DMS153 (cell line): ENCODE measurements around the gene CCDC110.
"Not testable (repeated sequence)": the region's sequence is repeated elsewhere in the genome, so short reads cannot be mapped to it uniquely, and the experiment has no call there.

Experiments
- DNase-seq: peaks from one replicate; lab custom pipeline; 2025; lab: John Stamatoyannopoulos, UW

CCDC110 gene

DNA sequence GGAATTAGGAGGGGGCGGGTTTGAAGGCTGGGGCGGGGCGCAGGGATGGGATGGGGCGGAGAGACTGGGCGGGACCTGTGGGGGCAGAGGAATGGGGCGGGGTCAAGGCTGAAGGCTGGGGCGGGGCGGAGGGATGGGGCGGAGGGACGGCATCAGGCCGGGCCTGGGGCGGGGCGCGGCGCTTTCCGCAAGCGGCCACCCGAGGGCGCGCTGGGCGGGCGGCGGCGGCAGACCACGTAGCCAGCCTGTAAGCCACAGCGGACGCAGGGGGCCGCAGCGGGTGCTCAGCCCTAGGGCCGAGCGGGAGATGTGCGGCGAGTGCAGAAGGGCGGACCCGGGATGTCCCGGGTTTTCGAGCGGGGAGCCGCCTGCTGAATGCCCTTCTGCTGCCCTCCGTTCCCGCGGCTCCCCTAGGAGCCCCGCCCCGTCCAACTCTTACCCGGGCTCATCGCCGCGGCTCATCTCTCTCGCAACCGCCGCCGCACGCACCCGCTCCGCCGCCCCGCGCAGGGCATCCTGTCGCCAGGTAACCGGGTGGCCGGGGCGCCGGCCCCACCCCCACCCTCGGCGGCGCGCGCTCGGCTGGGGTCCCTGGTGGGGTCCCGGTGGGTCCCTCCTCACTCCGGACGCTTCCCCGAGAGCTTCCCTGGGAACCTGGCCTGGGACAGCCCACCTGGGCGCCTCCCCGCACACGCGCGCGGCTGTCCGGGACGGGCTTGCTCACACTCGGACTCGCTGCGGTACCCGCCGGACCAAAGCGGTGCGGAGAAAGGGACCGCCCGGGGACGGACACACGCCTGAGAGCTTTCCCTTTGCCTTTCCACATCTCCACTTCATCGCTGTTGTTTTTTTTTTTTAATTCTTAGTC is at the start of gene CCDC110:
TSS of gene CCDC110 (minus strand) at position 499 of the 868 bp plus-strand sequence. CDS start at position 449, 50 bp downstream.
- DNase-seq, result peak; percentile 68

DNA sequence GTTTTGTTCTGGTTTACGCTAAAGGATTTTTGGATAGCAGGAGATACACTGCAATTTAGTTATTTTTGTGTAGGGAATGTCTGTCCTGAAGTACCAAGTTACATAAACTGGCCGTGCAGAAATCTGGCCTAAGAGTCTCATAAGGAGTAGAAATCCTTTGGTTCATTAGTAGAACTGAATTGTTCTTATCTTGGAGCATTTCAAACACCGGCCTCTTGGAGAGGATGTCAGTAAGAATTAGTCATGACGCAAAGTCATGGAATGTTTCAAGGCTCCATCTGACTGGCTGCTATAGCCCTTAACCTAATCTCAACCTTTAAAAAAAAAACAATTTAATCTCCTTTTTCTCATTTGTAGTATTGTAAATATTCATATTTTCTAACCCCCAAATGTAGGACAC is 48.6 kb upstream of the CCDC110 start:
- no peak for DNase-seq

DNA sequence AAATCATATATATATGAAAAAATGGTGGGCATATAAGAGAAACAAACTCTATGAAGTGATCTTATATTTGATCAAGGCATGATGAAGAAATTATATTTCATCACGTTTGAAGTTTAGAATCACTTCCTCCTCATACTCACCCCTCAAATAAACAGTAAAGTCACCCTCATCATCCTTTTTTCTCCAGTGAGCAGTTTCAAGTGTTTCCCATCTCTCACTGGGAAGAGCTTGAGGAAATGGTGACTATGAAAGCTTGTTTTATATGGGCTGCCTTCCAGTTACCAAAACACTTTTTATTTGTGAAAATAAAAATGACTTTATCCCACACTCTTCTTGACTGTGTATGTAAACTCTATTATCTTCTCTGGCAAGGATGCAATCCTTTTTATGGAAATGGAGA is 47.0 kb upstream of the CCDC110 start:
- DNase-seq, result no peak

DNA sequence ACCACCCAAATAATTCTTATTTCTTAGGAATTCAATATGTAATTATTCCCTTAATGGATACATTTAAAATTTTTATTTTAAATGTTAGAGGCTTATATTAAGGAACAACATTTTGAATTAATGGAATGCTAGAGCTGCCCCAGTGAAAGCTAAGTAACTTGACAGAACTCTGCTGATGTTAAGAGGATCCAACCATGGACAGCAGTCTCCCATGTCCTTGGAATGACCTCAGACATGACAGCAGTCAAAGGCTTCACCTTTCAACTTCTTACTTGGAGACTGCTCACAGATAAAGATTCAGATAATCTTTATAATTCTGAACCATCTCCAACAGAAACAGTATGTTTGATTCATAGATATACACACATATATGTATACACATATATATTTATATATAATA is 46.5 kb upstream of the CCDC110 start:
- no peak for DNase-seq

DNA sequence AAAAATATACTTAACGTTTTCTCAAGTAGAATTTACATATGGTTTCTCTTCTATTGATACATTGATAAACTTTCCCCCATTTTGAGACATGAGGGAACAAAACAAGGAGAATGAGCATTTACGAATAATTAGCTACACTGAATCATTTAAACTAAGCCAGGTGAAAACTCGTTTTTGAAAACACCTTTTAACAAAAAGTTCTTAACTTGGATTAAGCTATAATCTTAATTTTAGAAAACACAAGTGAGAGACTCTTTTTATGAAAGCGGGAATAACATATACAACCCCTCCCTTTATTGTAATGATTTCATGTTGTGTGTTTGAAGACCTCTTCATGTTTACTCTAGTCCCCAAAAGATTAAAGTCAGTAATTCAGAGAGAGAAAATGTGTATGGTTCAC is 43.7 kb upstream of the CCDC110 start:
- no peak for DNase-seq

DNA sequence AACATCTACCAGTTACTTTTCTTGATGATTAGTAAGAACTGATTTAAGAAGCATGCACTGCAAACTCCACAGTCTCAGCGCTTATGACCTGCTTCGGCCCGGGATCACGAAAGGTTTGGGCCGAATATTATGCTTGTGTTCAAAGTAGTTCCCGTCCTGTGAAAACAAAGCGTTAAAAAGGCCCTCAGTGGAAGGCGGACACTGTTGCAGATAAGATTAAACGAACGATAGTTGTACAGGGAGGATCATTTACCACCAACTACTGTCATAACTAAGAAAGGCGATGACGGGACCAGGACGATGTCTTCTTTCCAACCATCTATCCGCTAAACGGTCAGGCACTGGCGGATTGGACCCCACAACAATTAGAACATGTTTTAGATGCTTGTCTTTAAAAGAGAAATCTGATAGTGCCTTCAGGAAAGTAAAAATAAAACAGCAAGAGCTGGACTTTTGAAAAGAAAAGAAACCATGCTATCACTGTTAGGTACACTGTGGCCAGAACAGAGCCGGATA is 42.7 kb upstream of the CCDC110 start:
- DNase-seq, result no peak

DNA sequence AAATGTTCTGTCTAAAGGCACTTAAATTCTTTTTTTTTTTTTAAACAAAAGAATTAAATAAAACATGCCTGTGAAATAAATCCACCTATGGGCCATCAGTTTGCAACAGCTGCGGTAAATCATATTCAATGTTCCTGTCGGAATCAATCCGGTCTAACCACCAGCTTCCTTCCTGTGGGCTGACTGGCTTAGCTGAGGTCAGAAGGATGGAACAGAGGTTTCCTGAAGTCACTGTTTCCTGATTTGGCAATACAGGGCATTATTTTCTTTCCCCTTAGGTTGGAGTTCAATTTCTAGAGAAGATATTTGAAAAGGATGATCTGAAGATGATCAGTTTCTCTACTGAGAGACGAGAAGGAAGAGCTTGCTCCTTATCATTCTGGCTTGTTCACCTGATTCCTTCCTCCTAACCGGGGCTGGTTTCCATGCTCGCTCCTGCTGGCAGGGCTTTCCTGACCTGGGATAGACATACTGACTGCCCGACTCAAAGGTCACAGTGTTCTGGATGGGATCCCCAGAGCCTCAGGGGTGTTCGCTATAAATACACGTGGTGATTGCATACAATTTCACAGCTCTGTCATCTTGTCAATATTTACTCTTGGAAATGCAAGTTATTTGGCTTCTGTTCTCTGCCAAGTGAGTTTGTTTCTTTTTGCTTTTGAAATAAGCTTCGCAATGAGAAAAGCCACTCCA is 42.1 kb upstream of the CCDC110 start:
- no peak for DNase-seq

DNA sequence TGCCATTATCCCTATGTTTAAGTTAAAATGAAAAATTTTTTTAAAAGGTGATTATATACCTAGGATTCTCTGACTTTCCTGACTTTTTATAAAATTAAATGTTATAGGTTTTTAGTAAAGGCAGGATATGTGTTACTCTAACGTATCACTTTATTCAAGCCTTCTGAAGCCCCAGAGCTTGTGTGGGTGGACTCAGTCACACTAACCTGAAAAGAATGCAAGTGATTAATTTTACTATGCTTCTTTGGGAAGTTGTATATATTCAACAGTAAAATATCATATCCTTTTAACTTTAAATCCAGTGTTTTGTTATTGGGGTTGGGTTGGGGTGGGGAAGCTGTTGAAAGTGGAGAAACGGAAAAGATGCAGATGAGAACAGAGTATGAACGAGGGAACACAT is 41.0 kb upstream of the CCDC110 start:
- no peak for DNase-seq

DNA sequence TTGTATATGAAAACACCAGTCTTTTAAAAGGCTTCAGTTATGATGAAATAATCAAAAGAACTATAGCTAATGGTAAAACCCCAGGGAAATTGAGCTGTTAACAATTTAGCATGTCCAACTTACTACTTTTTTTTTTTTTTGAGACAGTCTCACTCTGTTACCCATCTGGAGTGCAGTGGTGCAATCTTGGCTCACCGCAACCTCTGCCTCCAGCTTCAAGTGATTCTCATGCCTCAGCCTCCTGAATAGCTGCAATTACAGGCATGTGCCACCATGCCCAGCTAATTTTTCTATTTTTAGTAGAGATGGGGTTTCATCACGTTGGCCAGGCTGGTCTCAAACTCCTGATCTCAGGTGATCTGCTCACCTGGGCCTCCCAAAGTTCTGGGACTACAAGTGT is 39.7 kb upstream of the CCDC110 start:
- DNase-seq, result not testable (repeated sequence)

DNA sequence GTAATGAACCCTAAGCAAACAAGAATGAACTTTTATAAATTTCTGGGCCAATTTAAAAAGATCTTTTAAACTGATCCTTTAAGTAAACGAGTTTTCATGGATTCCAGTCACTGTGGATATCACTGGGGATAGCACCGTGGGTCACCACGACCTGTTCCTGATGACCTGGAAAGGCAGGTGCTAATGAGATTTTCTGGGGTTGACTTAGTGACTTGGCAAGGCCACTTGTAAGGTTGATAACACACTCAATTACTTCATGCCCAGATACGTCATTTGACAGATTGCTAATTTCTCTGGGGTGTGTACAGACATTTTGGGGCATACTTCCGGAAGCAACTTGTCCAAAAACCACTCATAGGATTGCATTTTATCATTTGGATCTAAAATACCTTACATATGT is 39.3 kb upstream of the CCDC110 start:
- no peak for DNase-seq

DNA sequence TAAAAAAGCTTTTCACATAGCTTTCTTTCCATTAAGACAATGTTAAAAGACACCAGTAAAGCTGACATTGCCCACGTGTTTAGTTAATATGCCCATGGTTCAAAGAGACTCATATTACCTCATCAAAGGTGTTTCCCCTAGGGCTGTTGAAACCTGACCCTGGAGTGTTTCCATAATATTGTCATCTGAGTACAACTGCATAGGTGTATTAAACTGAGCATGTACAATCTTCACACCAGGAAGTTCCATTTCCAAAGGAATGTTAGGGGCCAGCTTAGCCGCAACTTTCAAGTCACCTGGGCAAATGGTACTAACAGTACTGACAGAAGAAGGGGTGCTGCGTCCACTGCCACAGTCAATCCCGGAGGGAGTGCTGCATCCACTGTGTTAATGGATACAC is 36.6 kb upstream of the CCDC110 start:
- DNase-seq, result peak; percentile 75

DNA sequence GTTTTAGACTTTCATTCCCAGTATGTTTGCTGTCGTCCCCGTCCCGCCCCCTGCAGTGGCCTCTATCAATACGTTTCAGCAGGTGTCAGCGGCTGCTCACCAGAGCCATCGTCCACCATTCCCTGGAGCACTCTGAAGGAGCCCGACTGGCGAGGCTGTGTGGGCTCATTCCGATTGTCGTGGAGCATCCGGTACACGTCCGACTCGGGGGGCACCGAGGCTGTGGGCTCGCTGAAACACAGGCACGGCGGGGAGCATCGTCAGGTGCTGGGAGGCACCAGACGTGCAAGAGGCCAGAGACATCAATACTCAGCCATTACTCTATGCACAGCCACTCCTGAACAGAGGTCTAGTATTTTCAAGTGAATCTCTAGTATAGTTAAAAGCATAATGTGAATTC is 34.9 kb upstream of the CCDC110 start:
- DNase-seq, result no peak

DNA sequence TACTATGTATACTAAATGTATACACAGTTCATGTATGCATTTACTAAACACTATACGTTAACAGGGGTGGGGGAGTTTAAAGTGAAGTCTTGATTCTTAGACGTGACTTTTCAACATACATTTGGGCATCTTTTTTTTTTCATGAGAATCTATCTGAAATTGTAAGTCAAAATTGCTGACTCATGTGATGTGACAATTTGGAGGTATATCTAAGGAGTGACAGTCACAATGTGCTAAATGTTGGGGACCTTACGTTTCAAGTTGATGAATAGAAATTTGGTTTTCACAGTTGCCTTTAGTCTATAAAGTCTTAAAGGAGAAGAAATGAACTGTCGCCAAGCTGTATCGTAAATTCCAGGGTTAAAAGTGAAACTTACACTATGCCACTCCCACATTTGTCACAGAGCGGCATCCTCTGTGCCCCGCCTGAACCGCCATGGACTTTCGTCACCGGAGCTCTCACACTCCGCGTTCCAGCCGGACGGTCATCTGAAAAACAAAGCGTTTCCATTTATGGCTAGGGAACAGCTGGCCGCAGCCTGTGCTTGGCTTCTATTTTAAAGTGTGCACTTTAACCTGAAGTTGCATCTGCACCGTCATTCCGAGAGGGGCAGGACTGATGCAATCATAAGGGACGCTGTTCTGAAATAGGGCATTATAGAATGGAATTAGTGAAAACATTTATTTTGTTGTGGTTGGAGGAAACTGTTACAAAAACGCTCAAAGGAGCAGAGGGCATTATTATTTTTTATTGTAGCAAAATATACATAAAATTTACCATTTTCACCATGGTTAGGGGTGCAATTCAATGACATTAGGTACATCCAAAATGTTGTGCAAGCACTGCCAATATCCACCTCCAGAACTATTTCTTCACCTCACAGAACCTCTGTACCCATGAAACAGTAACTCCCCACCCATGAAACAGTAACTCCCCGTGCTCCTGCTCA is 32.8 kb upstream of the CCDC110 start:
- no peak for DNase-seq

DNA sequence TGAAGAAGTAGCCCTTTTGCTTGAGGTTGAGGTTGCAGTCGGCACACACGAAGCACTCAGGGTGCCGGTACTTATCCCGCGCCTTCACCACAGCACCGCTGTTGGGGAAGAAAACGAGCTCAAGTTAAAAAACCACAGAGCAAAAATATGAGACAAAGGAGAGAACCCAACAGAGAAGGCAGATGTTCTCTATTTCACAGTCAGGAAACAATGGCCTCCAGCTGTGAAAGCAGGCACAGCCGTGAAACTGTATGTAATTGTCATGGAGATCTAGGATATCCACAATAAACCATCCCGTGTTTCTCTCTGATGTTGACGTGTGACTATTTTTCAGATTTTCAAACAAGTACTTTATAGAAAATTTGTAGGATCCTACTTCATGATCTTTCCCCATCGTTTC is 30.9 kb upstream of the CCDC110 start:
- DNase-seq, result no peak

DNA sequence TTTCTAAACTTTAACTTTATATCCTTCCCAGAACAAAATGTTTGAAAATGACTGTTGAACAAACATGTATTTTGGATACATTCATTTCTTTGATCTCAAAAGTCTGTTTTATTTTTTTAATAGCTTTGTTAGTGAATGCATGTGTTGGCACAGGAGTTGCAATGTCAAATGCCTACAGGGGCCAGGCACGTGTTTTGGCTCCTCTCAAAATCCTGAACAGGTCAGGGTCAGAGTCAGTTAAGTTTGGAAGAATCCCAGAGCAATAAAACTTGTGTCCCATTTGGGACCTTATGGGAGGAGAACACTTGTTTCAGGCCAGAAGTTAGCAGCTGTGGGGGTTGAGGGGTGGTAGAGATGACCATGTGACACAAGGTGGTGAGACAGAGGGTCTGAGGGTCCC is 29.0 kb upstream of the CCDC110 start:
- DNase-seq, result no peak

DNA sequence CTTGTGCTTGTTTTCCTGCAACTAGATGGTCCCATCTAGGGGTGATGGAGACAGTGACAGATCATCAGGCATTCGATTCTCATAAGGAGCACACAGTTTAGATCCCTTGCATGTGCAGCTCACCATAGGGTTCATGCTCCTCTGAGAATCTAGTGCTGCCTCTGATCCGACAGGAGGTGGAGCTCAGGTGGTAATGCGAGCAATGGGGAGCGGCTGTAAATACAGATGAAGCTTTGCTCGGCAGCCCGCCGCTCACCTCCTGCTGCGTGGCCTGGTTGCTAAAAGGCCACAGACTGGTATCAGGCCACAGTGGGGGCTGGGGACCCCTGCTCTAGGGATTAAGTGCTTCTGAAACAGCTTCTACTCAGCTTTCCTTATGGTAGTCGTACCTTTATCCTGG is 28.5 kb upstream of the CCDC110 start:
- DNase-seq, result no peak

DNA sequence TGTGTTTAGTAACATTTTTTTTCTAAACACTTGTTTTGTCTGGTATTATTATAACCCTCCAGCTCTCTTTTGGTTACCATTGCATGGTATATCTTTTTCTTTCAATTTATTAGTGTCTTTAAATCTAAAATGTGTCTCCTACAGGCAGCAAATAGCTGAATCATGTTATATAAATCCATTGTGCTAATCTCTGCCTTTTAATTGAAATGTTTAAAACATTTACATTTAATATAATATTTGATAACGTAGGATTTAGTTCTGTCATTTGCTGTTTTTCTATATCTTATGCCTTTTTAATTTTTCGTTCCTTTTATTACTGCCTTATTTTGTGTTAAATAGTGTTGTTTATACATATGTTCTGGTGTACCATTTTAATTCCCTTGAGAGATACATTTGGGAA is 17.1 kb upstream of the CCDC110 start:
- no peak for DNase-seq

DNA sequence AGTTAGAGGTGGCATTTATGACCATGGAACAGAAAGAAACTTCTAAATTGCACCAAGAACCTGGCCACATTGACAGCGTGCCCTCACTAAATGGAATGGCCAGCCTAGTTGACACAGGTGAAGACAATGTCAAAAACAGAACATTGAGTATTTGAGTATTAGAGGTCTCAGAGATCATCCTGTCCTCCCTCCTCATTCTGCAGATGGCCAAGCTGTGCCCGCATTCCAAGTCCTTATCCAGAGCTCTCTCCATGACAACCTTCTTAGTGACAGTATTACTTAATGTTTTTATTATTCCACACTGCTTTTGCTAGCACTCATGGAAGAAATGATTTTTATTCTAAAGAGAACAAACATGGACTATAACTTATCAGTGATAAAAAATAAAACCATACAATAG is 9.9 kb upstream of the CCDC110 start:
- no peak for DNase-seq

DNA sequence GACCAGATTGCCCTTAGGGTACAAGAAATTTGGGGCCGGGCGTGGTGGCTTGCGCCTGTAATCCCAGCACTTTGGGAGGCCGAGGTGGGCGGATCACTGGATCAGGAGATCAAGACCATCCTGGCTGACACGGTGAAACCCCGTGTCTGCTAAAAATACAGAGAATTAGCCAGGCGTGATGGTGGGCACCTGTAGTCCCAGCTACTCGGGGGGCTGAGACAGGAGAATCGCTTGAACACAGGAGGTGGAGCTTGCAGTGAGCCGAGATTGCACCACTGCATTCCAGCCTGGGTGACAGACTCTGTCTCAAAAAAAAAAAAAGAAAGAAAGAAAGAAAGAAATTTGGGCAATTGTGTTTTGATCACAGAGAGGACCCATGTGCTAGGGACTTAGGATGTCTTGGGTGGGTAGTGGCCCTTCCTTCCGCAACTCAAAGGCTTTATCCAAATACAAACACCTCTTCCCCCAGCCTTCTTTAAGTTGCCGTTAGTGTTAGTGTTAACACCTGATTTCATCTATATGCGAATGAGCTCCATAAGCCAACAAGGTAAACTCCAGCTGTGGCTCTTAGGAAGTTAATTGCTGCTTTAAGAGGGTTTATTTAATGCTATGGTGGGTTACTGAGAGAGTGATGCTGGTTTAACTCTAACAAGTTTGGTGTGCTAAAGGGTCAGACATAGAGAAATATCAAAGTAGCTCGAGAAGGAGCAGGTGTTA is 8.6 kb upstream of the CCDC110 start:
- no peak for DNase-seq

DNA sequence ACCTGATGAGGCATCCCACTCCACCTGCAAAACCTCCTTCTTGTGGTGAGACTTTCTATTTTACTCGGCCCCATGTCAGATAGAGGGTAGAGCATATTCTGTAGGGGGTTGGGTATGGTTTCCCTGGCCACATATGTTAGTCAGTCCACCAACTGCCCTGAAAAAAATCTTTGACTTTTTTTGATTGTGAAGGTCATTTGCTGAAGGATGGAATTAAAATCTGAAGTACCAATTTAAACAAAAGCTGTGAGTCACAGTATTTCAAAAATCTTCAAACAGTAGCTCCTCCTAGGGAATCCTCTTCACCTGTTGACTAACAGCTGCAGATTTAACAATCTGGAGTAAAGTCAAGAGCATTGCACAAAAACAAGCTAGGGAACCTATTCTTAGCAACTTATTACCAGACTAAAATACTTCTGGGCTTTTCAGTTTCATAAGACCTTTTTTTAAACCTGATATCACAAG is 8.0 kb upstream of the CCDC110 start:
- no peak for DNase-seq

DNA sequence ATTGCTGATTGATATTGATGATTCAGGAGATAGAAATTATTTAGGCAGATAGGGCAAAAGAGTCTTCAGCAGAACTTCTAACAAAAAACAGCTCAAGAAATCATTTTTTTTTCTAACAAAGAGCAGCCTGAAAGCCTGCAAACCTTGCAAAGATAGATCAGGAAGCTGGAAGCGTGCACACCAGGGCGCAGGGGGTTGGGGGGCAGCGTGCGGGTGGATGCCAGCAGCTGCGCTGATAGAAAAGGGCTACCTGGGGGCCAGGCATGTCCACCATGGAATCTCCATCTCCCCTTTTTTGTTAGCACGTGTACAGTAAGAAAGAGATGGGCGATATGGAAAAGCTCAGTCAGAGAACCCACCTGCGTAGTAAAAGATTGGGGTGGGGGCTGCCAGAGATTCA is 1.7 kb upstream of the CCDC110 start:
- DNase-seq, result no peak
